Activated B cell treated with CpG ODN at 0.5 μM for 24 hours (primary cell): ENCODE measurements around the gene TRPM5. TPM values are rescaled to one million over a fixed set of nuclear protein-coding genes. Genes with fewer than 3 reads are reported as not detected.

Experiments
- ATAC-seq: fragments of 200-7000 bp; cut with Tn5 transposase; one replicate; pipeline ENCODE4 v1.10.0; 2021; ENCODE audit warnings: low read depth, mild to moderate bottlenecking, moderate library complexity
- CTCF ChIA-PET: fragments of 350-600 bp; sonication (Branson Sonifier 250); formaldehyde crosslinking; loops from one replicate; lab custom pipeline; 2021; ENCODE audit warnings: antibody characterized with exemption; lab: Charles Lee
- POLR2A ChIA-PET: fragments of 350-600 bp; sonication (Branson Sonifier 250); formaldehyde crosslinking; loops from one replicate; lab custom pipeline; 2021; ENCODE audit warnings: antibody characterized with exemption; lab: Charles Lee
- DNase-seq: peaks from one replicate; pipeline ENCODE4 v3.0.0; 2022
- H3K27ac Mint-ChIP-seq: one replicate; pipeline ENCODE4 v1.8.0; 2020; ENCODE audit warnings: mixed read lengths
- H3K27me3 Mint-ChIP-seq: one replicate; pipeline ENCODE4 v1.8.0; 2021; ENCODE audit warnings: mixed read lengths
- H3K36me3 Mint-ChIP-seq: one replicate; pipeline ENCODE4 v1.8.0; 2021; ENCODE audit warnings: low read depth, mixed read lengths
- H3K4me1 Mint-ChIP-seq: one replicate; pipeline ENCODE4 v1.8.0; 2021; ENCODE audit warnings: mixed read lengths
- H3K4me3 Mint-ChIP-seq: one replicate; pipeline ENCODE4 v1.8.0; 2020; ENCODE audit warnings: mild to moderate bottlenecking, mixed read lengths
- H3K9me3 Mint-ChIP-seq: one replicate; pipeline ENCODE4 v1.8.0; 2020; ENCODE audit warnings: mixed read lengths
- CTCF ChIP-seq: fragments of 200-600 bp; IDR thresholded peaks from one replicate; pipeline ENCODE4 v1.8.0; 2022; ENCODE audit warnings: antibody characterized with exemption, mild to moderate bottlenecking
- intact Hi-C: fragments of 100-400 bp; cut with micrococcal nuclease; formaldehyde crosslinking; loops from one replicate; pipeline ENCODE4 v1.15.1; 2024
- total RNA-seq: library from RNA; stranded (reverse); gene quantifications from 2 replicates; pipeline ENCODE4 v1.2.3, GENCODE V29; 2022

TRPM5 gene
- total RNA-seq, 1 donor from 2014 or later, result not detected

DNA sequence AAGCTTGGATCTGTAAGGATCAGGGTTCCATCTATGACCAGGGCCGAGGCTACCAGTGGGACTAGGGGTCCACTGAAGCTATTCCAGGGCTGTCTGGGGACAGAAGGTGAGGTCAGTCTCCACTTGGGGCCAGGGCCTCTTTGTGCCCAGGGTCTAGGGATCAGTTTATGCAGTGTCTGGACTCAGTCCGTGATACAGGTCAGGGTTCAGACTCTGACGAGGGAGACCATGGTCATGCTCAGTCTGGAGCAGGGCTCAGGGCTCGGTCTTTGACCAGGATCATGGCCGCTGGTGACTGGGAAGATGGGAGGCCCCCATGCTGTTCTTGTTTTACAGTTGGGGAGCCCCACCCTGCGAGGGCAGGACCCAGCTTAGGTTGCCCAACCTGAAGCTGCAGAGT lies 32.0 kb downstream of the TRPM5 start:
- CTCF ChIA-PET, result interaction anchor here (2.4 kb wide), 1 partner anchor 108 kb away, joined by 9 read pairs; no protein-coding TSS in a partner anchor
- Mint-ChIP-seq H3K36me3 (no peaks in the 10 kb centered on the region), H3K4me3 (no peak overlapping the region), H3K9me3 (no peaks in the 10 kb centered on the region), H3K27ac (no peak overlapping the region), H3K27me3 (no peaks in the 10 kb centered on the region), H3K4me1 (no peaks in the 10 kb centered on the region)
- DNase-seq, result no peak
- intact Hi-C loops, result no loop called here
- POLR2A ChIA-PET, result no interaction called here
- no peak for TF ChIP-seq CTCF
- ATAC-seq, result no peak

- intact Hi-C loops, result no loop called here
- Mint-ChIP-seq H3K36me3 (no peaks in the 10 kb centered on the region), H3K27me3 (no peaks in the 10 kb centered on the region), H3K4me1 (no peaks in the 10 kb centered on the region), H3K4me3 (no peak overlapping the region), H3K9me3 (no peaks in the 10 kb centered on the region), H3K27ac (no peak overlapping the region)
- DNase-seq, result no peak
- no peak for ATAC-seq
- no peak for TF ChIP-seq CTCF
- ChIA-PET CTCF (interaction anchor here (2.4 kb wide), 1 partner anchor 107 kb away, joined by 9 read pairs; no protein-coding TSS in a partner anchor), POLR2A (no interaction called here)
Observed at GRCh38 chr11:2411446-2412305, 32.6 kb downstream of the TRPM5 start.

- ChIA-PET CTCF (interaction anchor here (2.3 kb wide), 1 partner anchor 10 kb away, joined by 7 read pairs; no protein-coding TSS in a partner anchor), POLR2A (no interaction called here)
- no peaks in the 10 kb centered on the region for H3K36me3 Mint-ChIP-seq
- ATAC-seq (no peak), DNase-seq (no peak)
- no peak for TF ChIP-seq CTCF
- H3K9me3 Mint-ChIP-seq, result no peaks in the 10 kb centered on the region
- H3K4me3 Mint-ChIP-seq, result no peak overlapping the region
- no peak overlapping the region for H3K27ac Mint-ChIP-seq
- no peaks in the 10 kb centered on the region for H3K4me1 Mint-ChIP-seq
- no peaks in the 10 kb centered on the region for H3K27me3 Mint-ChIP-seq
- intact Hi-C loops, result no loop called here
Observed at GRCh38 chr11:2410616-2411015, 33.7 kb downstream of the TRPM5 start.

- Mint-ChIP-seq H3K36me3 (no peaks in the 10 kb centered on the region), H3K9me3 (no peaks in the 10 kb centered on the region), H3K27me3 (no peaks in the 10 kb centered on the region), H3K4me1 (no peaks in the 10 kb centered on the region), H3K27ac (no peak overlapping the region), H3K4me3 (no peak overlapping the region)
- ATAC-seq (no peak), DNase-seq (no peak)
- intact Hi-C loops, result no loop called here
- ChIA-PET POLR2A (interaction anchor here (1.4 kb wide), 1 partner anchor 33 kb away, joined by 3 read pairs; the partner anchor contains the start of gene CD81), CTCF (interaction anchor here (2.3 kb wide), 1 partner anchor 11 kb away, joined by 7 read pairs; no protein-coding TSS in a partner anchor)
- no peak for TF ChIP-seq CTCF
Observed at GRCh38 chr11:2409611-2410468, 34.5 kb downstream of the TRPM5 start.
